Embryonic facial prominence (tissue), 1 donor: ENCODE data around the gene ABCC10.
"Not testable (repeated sequence)": the region's sequence is repeated elsewhere in the genome, so short reads cannot be mapped to it uniquely, and the experiment has no call there.

Experiments used
- DNase-seq: peaks from one replicate; pipeline ENCODE4 v3.0.0-alpha.2; 2016; ENCODE audit errors: extremely low spot score

ABCC10 gene

GRCh38 chr6:43407296-43407695 lies 20.0 kb upstream of the ABCC10 start:
- no peak for DNase-seq

DNA sequence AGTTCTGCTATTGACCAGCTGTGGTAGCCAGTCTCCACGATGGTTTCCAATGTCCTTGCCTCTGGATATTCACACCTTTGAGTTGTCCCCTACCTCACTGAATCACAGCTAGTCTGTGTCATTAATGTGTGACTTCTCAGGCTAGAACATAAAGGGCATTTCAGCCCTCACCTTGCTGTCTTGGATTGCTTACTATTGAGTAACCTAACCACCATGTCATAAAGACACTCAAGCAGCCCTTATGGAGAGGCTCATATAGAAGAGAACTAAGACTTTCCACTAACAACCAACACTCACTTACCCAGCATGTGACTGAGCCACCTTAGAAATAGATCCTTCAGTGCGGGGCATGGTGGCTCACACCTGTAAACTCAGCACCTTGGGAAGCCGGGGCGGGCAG lies 19.1 kb upstream of the ABCC10 start:
- no peak for DNase-seq

DNA sequence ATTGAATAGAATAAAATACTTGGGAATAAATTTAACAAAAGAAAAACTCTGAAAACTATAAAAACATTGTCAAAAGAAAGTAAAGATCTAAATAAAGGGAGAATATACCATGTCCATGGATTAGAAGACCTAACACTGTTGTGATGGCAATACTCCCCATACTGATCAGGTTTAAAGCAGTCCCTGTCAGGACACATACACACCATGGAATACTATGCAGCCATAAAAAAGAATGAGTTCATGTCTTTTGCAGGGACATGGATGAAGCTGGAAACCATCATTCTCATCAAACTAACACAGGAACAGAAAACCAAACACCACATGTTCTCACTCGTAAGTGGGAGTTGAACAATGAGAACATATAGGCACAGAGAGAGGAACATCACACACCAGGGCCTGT lies 16.6 kb upstream of the ABCC10 start:
- not testable (repeated sequence) for DNase-seq

DNA sequence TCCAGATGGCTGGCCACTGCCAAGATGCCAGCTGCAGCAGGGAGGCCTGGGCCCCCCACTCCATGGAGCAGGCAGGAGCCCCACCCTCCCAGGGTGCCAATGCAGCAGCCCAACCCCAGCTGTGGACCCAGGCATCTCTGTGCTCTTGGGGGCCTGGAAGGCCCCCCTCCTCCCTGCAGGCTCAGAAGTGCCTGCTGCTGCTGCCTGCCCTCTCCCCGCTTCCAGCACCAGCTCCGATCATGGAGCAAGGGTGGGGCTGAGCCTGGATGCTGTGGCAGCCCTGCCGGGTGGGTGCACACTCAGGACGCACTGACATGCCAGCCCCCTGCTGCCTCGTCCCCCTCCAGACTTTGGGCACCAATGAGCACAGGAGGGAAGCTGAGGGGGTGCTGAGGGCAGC lies 14.8 kb upstream of the ABCC10 start:
- DNase-seq = no peak

GRCh38 chr6:43413002-43413401 lies 14.3 kb upstream of the ABCC10 start:
- no peak for DNase-seq

- DNase-seq = not testable (repeated sequence)
Observed at GRCh38 chr6:43415275-43415674, 12.1 kb upstream of the ABCC10 start.

DNA sequence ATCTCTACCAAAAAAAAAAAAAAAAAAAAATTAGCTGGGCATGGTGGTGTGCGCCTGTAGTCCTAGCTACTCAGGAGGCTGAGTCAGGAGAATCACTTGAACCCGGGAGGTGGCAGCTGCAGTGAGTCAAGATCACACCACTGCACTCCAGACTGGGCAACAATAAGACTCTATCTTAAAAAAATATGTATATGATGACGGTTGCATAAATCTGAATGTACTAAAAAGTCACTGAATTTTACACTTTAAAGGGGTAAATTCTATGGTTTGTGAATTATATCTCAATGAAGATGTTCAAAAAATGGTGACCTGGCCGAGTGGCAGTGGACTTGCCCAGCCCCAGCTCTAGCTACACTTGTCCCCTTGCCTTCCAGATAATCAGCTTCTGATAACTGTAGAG lies 10.4 kb upstream of the ABCC10 start:
- no peak for DNase-seq

GRCh38 chr6:43420012-43420709 lies 7.2 kb upstream of the ABCC10 start:
- no peak for DNase-seq

GRCh38 chr6:43421831-43422230 lies 5.5 kb upstream of the ABCC10 start:
- DNase-seq = no peak

GRCh38 chr6:43425083-43425482 lies 2.3 kb upstream of the ABCC10 start:
- not testable (repeated sequence) for DNase-seq

GRCh38 chr6:43426928-43427405 lies 374 bp upstream of the ABCC10 start:
- DNase-seq = no peak

DNA sequence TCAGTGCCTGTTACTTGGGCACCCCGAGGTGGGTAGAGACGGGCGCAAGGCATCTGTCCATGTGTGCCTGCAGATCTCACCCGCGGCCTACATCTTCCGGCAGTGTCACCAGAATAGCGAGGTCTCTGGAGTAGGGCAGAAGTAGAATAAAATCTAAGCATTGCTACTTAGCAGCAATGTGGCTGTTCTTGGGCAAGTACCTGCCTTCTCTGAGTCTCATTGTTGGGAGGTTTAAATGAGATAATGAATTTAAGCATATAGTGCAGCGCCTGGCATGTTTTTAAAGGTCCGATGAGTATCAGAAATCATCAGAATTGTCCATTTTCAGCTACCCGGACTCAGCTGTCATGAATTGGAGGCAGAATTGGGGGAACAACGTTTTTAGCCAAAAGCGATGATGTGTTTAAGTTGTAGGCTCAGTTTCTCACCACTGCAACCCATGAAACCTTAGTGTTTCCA lies 800 bp downstream of the ABCC10 start:
- no peak for DNase-seq

DNA sequence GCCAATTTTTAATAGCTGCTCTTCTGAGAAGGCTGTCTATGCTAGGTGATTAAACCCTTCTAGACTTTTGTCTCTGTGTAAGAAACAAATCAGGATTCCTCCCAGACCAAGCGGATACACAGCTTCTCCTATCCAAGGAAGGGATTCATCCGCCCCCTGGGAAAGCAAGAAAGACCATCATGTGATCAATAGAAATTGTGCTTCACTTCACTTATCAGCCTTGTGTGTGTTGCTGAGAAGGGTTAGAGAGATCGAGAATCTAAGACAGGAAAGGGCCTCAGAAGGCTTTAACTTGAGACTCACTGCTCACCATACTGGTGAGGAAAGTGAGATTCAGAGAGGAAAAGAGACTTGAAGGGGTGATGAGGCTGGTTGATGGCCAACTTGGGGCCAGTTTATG lies 1.5 kb downstream of the ABCC10 start:
- DNase-seq = no peak

GRCh38 chr6:43432009-43432945 lies 4.9 kb downstream of the ABCC10 start:
- DNase-seq = no peak

- no peak for DNase-seq
Observed at GRCh38 chr6:43433148-43433547, 5.8 kb downstream of the ABCC10 start.

- DNase-seq = no peak
Observed at GRCh38 chr6:43434001-43434840, 6.9 kb downstream of the ABCC10 start.

GRCh38 chr6:43434943-43435342 lies 7.6 kb downstream of the ABCC10 start:
- DNase-seq = no peak

GRCh38 chr6:43435682-43436437 lies 8.5 kb downstream of the ABCC10 start:
- no peak for DNase-seq

GRCh38 chr6:43436577-43437282 lies 9.4 kb downstream of the ABCC10 start:
- peak; percentile 82 for DNase-seq

- no peak for DNase-seq
Observed at GRCh38 chr6:43437700-43438099, 10.4 kb downstream of the ABCC10 start.
